Peyer's patch (tissue), 4 donors: ENCODE measurements around the gene UBXN7.

ENCODE experiments used
- CTCF ChIP-seq, 6 experiments: fragments of 450-650 bp in 4 of 6; fragments of 200-600 bp in 2 of 6; sonication (generic) in 1 of 6; IDR thresholded peaks; one replicate each; pipeline ENCODE4 v1.5.1; 2017 to 2019; ENCODE audit warnings: antibody characterized with exemption in 6 of 6, mild to moderate bottlenecking in 3 of 6, moderate library complexity in 1 of 6
- POLR2A ChIP-seq, 2 donors: fragments of 450-650 bp; IDR thresholded peaks; one replicate each; pipeline ENCODE4 v1.5.1; 2017; ENCODE audit warnings: antibody characterized with exemption in 2 of 2, mild to moderate bottlenecking in 2 of 2, moderate library complexity in 2 of 2

GRCh38 chr3:196400331-196400730, 31.9 kb downstream of the UBXN7 start:
- TF ChIP-seq CTCF (IDR thresholded peaks at IDR 0.05) (no peak), POLR2A (IDR thresholded peaks at IDR 0.05) (no peak)
